Eye (tissue), 1 donor: ENCODE measurements around the gene TEX13D.

Experiments used
- DNase-seq: peaks from one replicate; pipeline ENCODE4 v3.0.0-alpha.2; 2015

The TEX13D gene

GRCh38 chrX:124348885-124349453 lies 16.5 kb downstream of the TEX13D start:
- DNase-seq, result no peak

DNA sequence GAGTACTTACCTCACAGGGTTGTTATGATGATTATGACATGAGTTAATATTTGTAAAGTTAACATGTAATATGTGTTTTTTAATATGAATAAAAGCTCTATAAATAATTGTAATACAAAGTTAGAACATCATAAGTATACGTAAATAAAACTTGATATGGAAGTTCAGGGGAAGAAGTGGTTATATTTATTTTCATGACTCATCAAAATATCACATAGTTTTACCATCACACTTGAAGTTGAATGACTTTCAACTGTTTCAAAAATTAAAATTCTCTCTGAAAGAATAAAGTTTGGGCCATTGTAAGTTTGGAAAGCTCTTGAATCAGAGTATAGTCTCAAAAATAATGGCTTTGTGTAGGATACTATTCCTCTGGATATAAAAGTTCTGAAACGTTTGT lies 22.2 kb downstream of the TEX13D start:
- DNase-seq, result no peak

GRCh38 chrX:124358800-124359383 lies 26.4 kb downstream of the TEX13D start:
- DNase-seq, result no peak

DNA sequence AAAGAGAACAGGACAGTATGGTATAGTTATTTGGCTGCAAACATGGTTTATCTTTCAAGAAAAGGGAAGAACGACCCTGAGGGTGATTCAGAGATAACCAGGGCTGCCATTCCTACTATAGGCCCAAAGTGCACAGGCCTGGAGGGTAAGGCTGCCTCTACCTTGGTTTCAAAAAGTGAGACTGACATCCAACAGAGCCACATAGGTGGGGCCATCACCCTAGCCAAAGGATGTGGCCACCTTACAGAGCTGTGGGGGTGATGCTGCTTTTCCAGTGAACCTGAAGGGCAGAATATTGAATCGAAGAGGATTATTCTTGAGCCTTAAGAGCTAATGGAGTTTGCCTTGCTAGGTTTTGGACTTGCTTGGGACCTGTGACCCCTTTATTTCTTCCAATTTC lies 29.6 kb downstream of the TEX13D start:
- no peak for DNase-seq

- DNase-seq, result no peak
Observed at GRCh38 chrX:124362761-124363160, 30.3 kb downstream of the TEX13D start.

DNA sequence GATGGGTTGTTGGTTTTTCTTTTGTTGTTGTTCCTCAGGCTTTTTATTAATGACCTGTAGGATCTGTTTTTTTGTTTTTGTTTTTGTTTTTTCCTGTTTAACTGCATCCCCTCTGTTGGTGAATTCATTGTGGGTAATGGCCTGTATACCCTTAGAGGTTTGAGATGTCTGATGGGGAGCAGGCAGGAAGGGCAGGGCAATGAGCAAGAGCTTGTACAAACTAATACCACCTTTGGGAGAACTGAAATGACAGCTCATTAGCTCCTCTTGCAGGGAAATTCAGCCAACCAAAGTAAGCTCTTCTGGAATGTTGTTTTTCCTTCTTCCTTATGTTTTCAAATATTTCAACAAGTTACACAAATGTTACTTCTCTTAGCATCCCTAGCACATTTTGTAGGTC lies 37.3 kb downstream of the TEX13D start:
- no peak for DNase-seq

DNA sequence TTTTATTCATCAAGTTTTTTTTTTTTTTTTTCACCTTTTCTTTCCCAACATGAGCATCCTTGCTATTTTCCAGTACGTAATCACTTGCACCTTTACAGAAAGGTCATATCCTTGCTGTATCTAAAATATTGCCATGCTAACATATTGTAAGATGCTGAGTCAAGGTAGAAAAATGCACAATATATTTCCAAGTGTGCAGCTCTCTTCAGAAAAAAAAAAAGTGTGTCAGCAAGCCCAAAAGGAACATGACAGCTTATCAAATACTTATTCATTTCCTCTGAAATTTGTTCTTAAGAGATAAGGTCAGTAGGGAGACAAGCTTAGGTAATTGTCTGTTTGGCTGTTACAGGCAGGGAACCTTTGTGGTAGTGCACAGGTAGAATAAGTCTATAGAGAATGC lies 40.9 kb downstream of the TEX13D start:
- no peak for DNase-seq

- DNase-seq, result no peak
Observed at GRCh38 chrX:124378643-124379042, 46.2 kb downstream of the TEX13D start.

DNA sequence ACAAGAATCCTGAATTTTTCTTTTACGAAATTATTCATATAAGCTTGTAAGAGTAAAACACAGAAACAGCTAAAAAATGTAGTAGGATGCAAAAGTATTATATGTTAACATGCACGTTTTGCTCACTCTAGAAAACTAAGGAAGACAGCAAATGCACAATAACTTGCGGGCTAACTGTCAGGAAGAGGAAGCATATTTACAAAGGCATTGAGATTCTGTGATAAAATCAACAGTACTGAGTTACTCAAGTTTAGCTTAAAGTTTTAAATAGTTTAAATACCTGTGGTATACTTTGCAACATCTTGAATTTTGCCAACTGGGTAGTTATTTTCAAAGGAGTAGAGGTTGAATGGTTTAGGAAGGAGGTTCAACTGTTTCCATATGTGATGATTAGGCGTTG lies 50.9 kb downstream of the TEX13D start:
- DNase-seq, result no peak

GRCh38 chrX:124386401-124386800 lies 53.9 kb downstream of the TEX13D start:
- no peak for DNase-seq
